ENCODE measurements around the gene ASPM. TPM values are rescaled to one million over a fixed set of nuclear protein-coding genes. Genes with fewer than 3 reads are reported as not detected.

Gene ASPM
- total and polyA plus RNA-seq, 2 of the 8 experiments (the other 6 are each of a cell fraction or from before 2014, with no cell fraction given): 5.1 to 50.3 TPM

GRCh38 chr1:197067457-197067818 is 79.0 kb downstream of the ASPM start:
- H2AFZ ChIP-seq (ENCODE audit: low read length): no peak overlapping the region
- no peak overlapping the region for H3K4me3 ChIP-seq (ENCODE audit: extremely low read depth in 1 of 4, insufficient read depth in 2 of 4, low read depth in 3 of 4, low read length in 4 of 4)
- H4K5ac ChIP-seq (ENCODE audit: insufficient read length, low read depth, low read length): no peak overlapping the region
- H3K23ac ChIP-seq (ENCODE audit: insufficient read length): no peak overlapping the region
- H4K20me1 ChIP-seq (replicated peaks in 1 of 2; ENCODE audit: control insufficient read depth in 1 of 2, insufficient read depth in 2 of 2, low read length in 2 of 2): no peaks in the 10 kb centered on the region
- no peaks in the 10 kb centered on the region for H3K23me2 ChIP-seq (ENCODE audit: low read depth, low read length)
- no peak overlapping the region for H3K27ac ChIP-seq (ENCODE audit: low read depth, low read length)
- no peaks in the 10 kb centered on the region for H3K36me3 ChIP-seq (ENCODE audit: control insufficient read depth in 2 of 4, insufficient read depth in 4 of 4, low read length in 3 of 4)
- no peak overlapping the region for H2AK5ac ChIP-seq (ENCODE audit: low read depth, low read length)
- H2BK15ac ChIP-seq (ENCODE audit: low read length): no peak overlapping the region
- FAIRE-seq (no peak), DNase-seq (ENCODE audit: low read depth in 1 of 2, low spot score in 2 of 2) (no peak)
- H4K91ac ChIP-seq (replicated peaks; ENCODE audit: insufficient read length, low read length): no peak overlapping the region
- no peak overlapping the region for H2BK120ac ChIP-seq (replicated peaks; ENCODE audit: low read depth, low read length)
- H3K4me2 ChIP-seq (ENCODE audit: insufficient read depth in 1 of 2, low read depth in 2 of 2, low read length in 2 of 2): no peak overlapping the region
- no peak overlapping the region for H2BK12ac ChIP-seq (ENCODE audit: low read depth, low read length)
- no peak overlapping the region for H4K8ac ChIP-seq (ENCODE audit: extremely low read depth, insufficient read depth, low read length)
- H2BK20ac ChIP-seq (ENCODE audit: low read length): no peak overlapping the region
- H3K9me3 ChIP-seq (ENCODE audit: insufficient read depth in 2 of 2, low read depth in 1 of 2, low read length in 1 of 2): no peaks in the 10 kb centered on the region
- H3K79me2 ChIP-seq (ENCODE audit: control insufficient read depth in 1 of 2, insufficient read depth in 2 of 2, low read length in 2 of 2): no peaks in the 10 kb centered on the region
- H3K9ac ChIP-seq (replicated peaks in 1 of 4; ENCODE audit: extremely low read depth in 1 of 4, low read depth in 3 of 4, low read length in 3 of 4): no peak overlapping the region
- no peaks in the 10 kb centered on the region for H3K79me1 ChIP-seq (ENCODE audit: low read depth, low read length)
- H3K27me3 ChIP-seq (replicated peaks in 1 of 4; ENCODE audit: control insufficient read depth in 3 of 4, extremely low read depth in 1 of 4, insufficient read depth in 3 of 4, low read length in 3 of 4): no peaks in the 10 kb centered on the region
- CTCF ChIA-PET (ENCODE audit: partially characterized antibody): interaction anchor here (1.2 kb wide), 1 partner anchor 345 kb away, joined by 3 read pairs; no protein-coding TSS in a partner anchor
- H3K4me1 ChIP-seq (replicated peaks in 1 of 4; ENCODE audit: control insufficient read depth in 3 of 4, insufficient read depth in 4 of 4, low read length in 3 of 4): no peaks in the 10 kb centered on the region
- no peak overlapping the region for H3K18ac ChIP-seq (ENCODE audit: extremely low read depth, low read length)
- no peak overlapping the region for H2BK5ac ChIP-seq (ENCODE audit: low read depth, low read length)
- POLR2A ChIA-PET (ENCODE audit: partially characterized antibody): no interaction called here
- no peak overlapping the region for H3K14ac ChIP-seq (ENCODE audit: insufficient read length)
- no peak overlapping the region for H3K4ac ChIP-seq (replicated peaks; ENCODE audit: insufficient read length, low read depth, low read length)
- H3K56ac ChIP-seq (replicated peaks; ENCODE audit: insufficient read length, low read depth, low read length): no peak overlapping the region
- no peak for TF ChIP-seq TEAD4 (IDR thresholded peaks at IDR 0.05; ENCODE audit: low read depth, low read length)
- no peak for TF ChIP-seq CBX8 (IDR thresholded peaks at IDR 0.05; ENCODE audit: borderline replicate concordance, low read depth, low read length)
- TF ChIP-seq KDM1A (IDR thresholded peaks at IDR 0.05; ENCODE audit: borderline replicate concordance, low read length): no peak
- no peak for TF ChIP-seq SAP30 (IDR thresholded peaks at IDR 0.05; ENCODE audit: insufficient read depth, insufficient replicate concordance, low read length)
- no peak for TF ChIP-seq CBX5 (IDR thresholded peaks at IDR 0.05; ENCODE audit: low read depth, low read length)
- TF ChIP-seq RAD21 (IDR thresholded peaks at IDR 0.05 in 1 of 2, conservative IDR thresholded peaks at IDR 0.05 in 1 of 2; ENCODE audit: low read depth in 2 of 2, low read length in 2 of 2): no peak
- no peak for TF ChIP-seq YY1 (IDR thresholded peaks at IDR 0.05; ENCODE audit: low read depth, low read length)
- TF ChIP-seq CTBP2 (IDR thresholded peaks at IDR 0.05; ENCODE audit: borderline replicate concordance, insufficient read depth, insufficient read length, low read length): no peak
- no peak for TF ChIP-seq SIN3A (conservative IDR thresholded peaks at IDR 0.05 in 1 of 2, IDR thresholded peaks at IDR 0.05 in 1 of 2; ENCODE audit: low read depth in 1 of 2, low read length in 2 of 2)
- TF ChIP-seq POLR2AphosphoS5 (IDR thresholded peaks at IDR 0.05; ENCODE audit: low read depth, low read length): no peak
- TF ChIP-seq BACH1 (IDR thresholded peaks at IDR 0.05; ENCODE audit: low read length): no peak

All from H1 (cell line).